ENCODE measurements around the gene FOXN3. TPM values are rescaled to one million over a fixed set of nuclear protein-coding genes. Genes with fewer than 3 reads are reported as not detected.
A peak's percentile ranks its signal among the peaks of the same experiment; 100 is the strongest.

The FOXN3 gene
- polyA plus RNA-seq, 3 donors: 38.7 to 57.4 (median 42.0) TPM

- no peak overlapping the region for H3K4me2 ChIP-seq (replicated peaks; ENCODE audit: extremely low read depth, low read length, poor library complexity, severe bottlenecking)
- H3K36me3 ChIP-seq (replicated peaks in 1 of 2; ENCODE audit: control insufficient read depth in 1 of 2, insufficient read depth in 2 of 2, low read length in 2 of 2): peaks cover 8 to 44% of the 10 kb centered on the region in 2 donors
- H3K27ac ChIP-seq (ENCODE audit: low read depth in 1 of 2, low read length in 2 of 2): no peak overlapping the region
- Mint-ChIP-seq H3K36me3 (peaks cover 35 to 45% of the 10 kb centered on the region in 2 donors), H3K27me3 (ENCODE audit: low read depth in 3 of 3) (no peaks in the 10 kb centered on the region), H3K4me3 (no peak overlapping the region), H3K27ac (peak overlapping the region in 4 of 7 donors; percentile 1 to 73 (median 52)), H3K4me1 (peaks cover 24% of the 10 kb centered on the region), H3K9me3 (peaks cover 0 to 6% (median 3%) of the 10 kb centered on the region in 7 donors)
- H3K4me1 ChIP-seq (ENCODE audit: control insufficient read depth in 1 of 2, insufficient read depth in 2 of 2, low read length in 2 of 2): peaks cover 0 to 9% of the 10 kb centered on the region in 2 donors
- intact Hi-C loops (cut with micrococcal nuclease): no loop called here
- H3K9ac ChIP-seq (ENCODE audit: insufficient read depth, low read length, poor library complexity, severe bottlenecking): no peak overlapping the region
- DNase-seq: no peak
- 99% methylated on average over 10 of the region's 17 CpGs for WGBS (ENCODE audit: insufficient coverage)
- no peak for TF ChIP-seq CTCF (IDR thresholded peaks at IDR 0.05)
- H2AFZ ChIP-seq (ENCODE audit: insufficient read depth, low read depth, low read length, poor library complexity, severe bottlenecking): no peak overlapping the region
- H3K79me2 ChIP-seq (ENCODE audit: insufficient read depth, low read length): peaks cover 33% of the 10 kb centered on the region
- peaks cover 0 to 3% of the 10 kb centered on the region in 2 donors for H3K9me3 ChIP-seq (replicated peaks in 1 of 2; ENCODE audit: control insufficient read depth in 1 of 2, insufficient read depth in 1 of 2, low read length in 2 of 2)
- H3K4me3 ChIP-seq (replicated peaks in 1 of 3; ENCODE audit: low read depth in 2 of 3, low read length in 3 of 3): no peak overlapping the region
- peaks cover 99% of the 10 kb centered on the region for H4K20me1 ChIP-seq (ENCODE audit: insufficient read depth, low read length)
- H3K27me3 ChIP-seq (ENCODE audit: control insufficient read depth in 2 of 2, insufficient read depth in 2 of 2, low read length in 2 of 2): no peaks in the 10 kb centered on the region
Observed at GRCh38 chr14:89206389-89207031, 210.5 kb downstream of the FOXN3 start.

GRCh38 chr14:89205137-89205740 is 211.8 kb downstream of the FOXN3 start:
- Mint-ChIP-seq H3K27ac (peak overlapping the region; percentile 24 to 88 (median 57)), H3K4me1 (peaks cover 24% of the 10 kb centered on the region), H3K4me3 (no peak overlapping the region), H3K36me3 (peaks cover 33 to 41% of the 10 kb centered on the region in 2 donors), H3K9me3 (peaks cover 0 to 6% (median 3%) of the 10 kb centered on the region in 7 donors), H3K27me3 (ENCODE audit: low read depth in 3 of 3) (no peaks in the 10 kb centered on the region)
- 93% methylated on average over 3 of the region's 18 CpGs for WGBS (ENCODE audit: insufficient coverage)
- H4K20me1 ChIP-seq (ENCODE audit: insufficient read depth, low read length): peaks cover 99% of the 10 kb centered on the region
- H3K27me3 ChIP-seq (ENCODE audit: control insufficient read depth in 2 of 2, insufficient read depth in 2 of 2, low read length in 2 of 2): no peaks in the 10 kb centered on the region
- H3K36me3 ChIP-seq (replicated peaks in 1 of 2; ENCODE audit: control insufficient read depth in 1 of 2, insufficient read depth in 2 of 2, low read length in 2 of 2): peaks cover 8 to 32% of the 10 kb centered on the region in 2 donors
- peak overlapping the region in 1 of 2 donors; percentile 17 for H3K27ac ChIP-seq (ENCODE audit: low read depth in 1 of 2, low read length in 2 of 2)
- H3K9ac ChIP-seq (ENCODE audit: insufficient read depth, low read length, poor library complexity, severe bottlenecking): no peak overlapping the region
- no peak overlapping the region for H3K4me2 ChIP-seq (replicated peaks; ENCODE audit: extremely low read depth, low read length, poor library complexity, severe bottlenecking)
- no peak for DNase-seq
- peaks cover 0 to 9% of the 10 kb centered on the region in 2 donors for H3K4me1 ChIP-seq (ENCODE audit: control insufficient read depth in 1 of 2, insufficient read depth in 2 of 2, low read length in 2 of 2)
- H3K79me2 ChIP-seq (ENCODE audit: insufficient read depth, low read length): peaks cover 30% of the 10 kb centered on the region
- TF ChIP-seq CTCF (IDR thresholded peaks at IDR 0.05): no peak
- no peak overlapping the region for H3K4me3 ChIP-seq (replicated peaks in 1 of 3; ENCODE audit: low read depth in 2 of 3, low read length in 3 of 3)
- intact Hi-C loops (cut with micrococcal nuclease): no loop called here
- H2AFZ ChIP-seq (ENCODE audit: insufficient read depth, low read depth, low read length, poor library complexity, severe bottlenecking): no peak overlapping the region
- H3K9me3 ChIP-seq (replicated peaks in 1 of 2; ENCODE audit: control insufficient read depth in 1 of 2, insufficient read depth in 1 of 2, low read length in 2 of 2): peaks cover 0 to 3% of the 10 kb centered on the region in 2 donors

Data from CD14-positive monocyte (primary cell).